ENCODE results near the gene FOXP1.

FOXP1 gene

GRCh38 chr3:71136276-71136675 is 447.3 kb downstream of the FOXP1 start:
- Histone ChIP-seq H3K27me3 (ENCODE audit: insufficient read depth, low read length) (no peaks in the 10 kb centered on the region), H3K79me1 (ENCODE audit: low read length) (no peaks in the 10 kb centered on the region), H2AFZ (ENCODE audit: insufficient read depth, low read length, poor library complexity) (no peak overlapping the region), H4K8ac (ENCODE audit: low read depth, low read length) (no peak overlapping the region), H3K18ac (ENCODE audit: low read length) (no peak overlapping the region), H3K4me1 (ENCODE audit: control insufficient read depth in 1 of 2, insufficient read depth in 2 of 2, low read length in 2 of 2) (peaks cover 0 to 5% of the 10 kb centered on the region in 2 experiments), H3K36me3 (ENCODE audit: control insufficient read depth in 1 of 2, insufficient read depth in 2 of 2, low read length in 2 of 2) (no peaks in the 10 kb centered on the region), H2BK5ac (ENCODE audit: low read depth, low read length, poor library complexity) (no peak overlapping the region), H3K27ac (ENCODE audit: low read depth, low read length) (no peak overlapping the region), H2BK120ac (ENCODE audit: insufficient read depth, low read length, poor library complexity) (no peak overlapping the region), H3K9ac (ENCODE audit: low read length) (no peak overlapping the region), H3K23ac (ENCODE audit: low read length) (no peak overlapping the region), H4K91ac (ENCODE audit: low read depth, low read length) (no peak overlapping the region), H3K4ac (ENCODE audit: low read depth, low read length) (no peak overlapping the region), H3K4me3 (ENCODE audit: low read depth, low read length) (no peak overlapping the region), H3K9me3 (ENCODE audit: insufficient read depth, low read depth, low read length) (no peaks in the 10 kb centered on the region), H2AK5ac (ENCODE audit: low read length) (no peak overlapping the region), H3K14ac (ENCODE audit: low read length) (no peak overlapping the region), H2BK12ac (ENCODE audit: low read length) (no peak overlapping the region), H3K4me2 (ENCODE audit: low read length) (no peak overlapping the region), H3K79me2 (ENCODE audit: control insufficient read depth, insufficient read depth, low read length, poor library complexity) (no peaks in the 10 kb centered on the region), H4K12ac (ENCODE audit: low read depth, low read length) (no peak overlapping the region)
- DNase-seq, result no peak
- no CpG with 5 or more reads among the region's 2 CpGs for WGBS (ENCODE audit: extremely low coverage, insufficient coverage, insufficient read length)

- Histone ChIP-seq H4K12ac (ENCODE audit: low read depth, low read length) (no peak overlapping the region), H3K9me3 (ENCODE audit: insufficient read depth, low read depth, low read length) (no peaks in the 10 kb centered on the region), H3K9ac (ENCODE audit: low read length) (no peak overlapping the region), H2BK12ac (ENCODE audit: low read length) (no peak overlapping the region), H3K14ac (ENCODE audit: low read length) (no peak overlapping the region), H3K36me3 (ENCODE audit: control insufficient read depth in 1 of 2, insufficient read depth in 2 of 2, low read length in 2 of 2) (no peaks in the 10 kb centered on the region), H3K23ac (ENCODE audit: low read length) (no peak overlapping the region), H3K27ac (ENCODE audit: low read depth, low read length) (no peak overlapping the region), H2BK5ac (ENCODE audit: low read depth, low read length, poor library complexity) (no peak overlapping the region), H3K4me2 (ENCODE audit: low read length) (no peak overlapping the region), H3K4ac (ENCODE audit: low read depth, low read length) (no peak overlapping the region), H2AFZ (ENCODE audit: insufficient read depth, low read length, poor library complexity) (no peak overlapping the region), H3K27me3 (ENCODE audit: insufficient read depth, low read length) (no peaks in the 10 kb centered on the region), H3K18ac (ENCODE audit: low read length) (no peak overlapping the region), H3K79me1 (ENCODE audit: low read length) (no peaks in the 10 kb centered on the region), H3K4me1 (ENCODE audit: control insufficient read depth in 1 of 2, insufficient read depth in 2 of 2, low read length in 2 of 2) (peaks cover 0 to 5% of the 10 kb centered on the region in 2 experiments), H2BK120ac (ENCODE audit: insufficient read depth, low read length, poor library complexity) (no peak overlapping the region), H2AK5ac (ENCODE audit: low read length) (no peak overlapping the region), H3K4me3 (ENCODE audit: low read depth, low read length) (no peak overlapping the region), H4K91ac (ENCODE audit: low read depth, low read length) (no peak overlapping the region), H4K8ac (ENCODE audit: low read depth, low read length) (no peak overlapping the region), H3K79me2 (ENCODE audit: control insufficient read depth, insufficient read depth, low read length, poor library complexity) (no peaks in the 10 kb centered on the region)
- no CpG with 5 or more reads among the region's 8 CpGs for WGBS (ENCODE audit: extremely low coverage, insufficient coverage, insufficient read length)
- no peak for DNase-seq
These were observed 448.0 kb downstream of the FOXP1 start for GRCh38 chr3:71135373-71136088.

GRCh38 chr3:71134521-71134920 is 449.0 kb downstream of the FOXP1 start:
- no peaks in the 10 kb centered on the region for H3K36me3 ChIP-seq (ENCODE audit: control insufficient read depth in 1 of 2, insufficient read depth in 2 of 2, low read length in 2 of 2)
- no peak overlapping the region for H4K8ac ChIP-seq (ENCODE audit: low read depth, low read length)
- H3K79me1 ChIP-seq (ENCODE audit: low read length), result no peaks in the 10 kb centered on the region
- peaks cover 3 to 8% of the 10 kb centered on the region in 2 experiments for H3K4me1 ChIP-seq (ENCODE audit: control insufficient read depth in 1 of 2, insufficient read depth in 2 of 2, low read length in 2 of 2)
- H2BK5ac ChIP-seq (ENCODE audit: low read depth, low read length, poor library complexity), result no peak overlapping the region
- H3K14ac ChIP-seq (ENCODE audit: low read length), result no peak overlapping the region
- no peaks in the 10 kb centered on the region for H3K9me3 ChIP-seq (ENCODE audit: insufficient read depth, low read depth, low read length)
- no peak overlapping the region for H3K4ac ChIP-seq (ENCODE audit: low read depth, low read length)
- H2AFZ ChIP-seq (ENCODE audit: insufficient read depth, low read length, poor library complexity), result no peak overlapping the region
- no peak for DNase-seq
- H3K79me2 ChIP-seq (ENCODE audit: control insufficient read depth, insufficient read depth, low read length, poor library complexity), result no peaks in the 10 kb centered on the region
- no peak overlapping the region for H3K9ac ChIP-seq (ENCODE audit: low read length)
- no peak overlapping the region for H3K18ac ChIP-seq (ENCODE audit: low read length)
- H2BK12ac ChIP-seq (ENCODE audit: low read length), result no peak overlapping the region
- H3K4me3 ChIP-seq (ENCODE audit: low read depth, low read length), result no peak overlapping the region
- H3K23ac ChIP-seq (ENCODE audit: low read length), result no peak overlapping the region
- no peaks in the 10 kb centered on the region for H3K27me3 ChIP-seq (ENCODE audit: insufficient read depth, low read length)
- H2BK120ac ChIP-seq (ENCODE audit: insufficient read depth, low read length, poor library complexity), result no peak overlapping the region
- no peak overlapping the region for H4K91ac ChIP-seq (ENCODE audit: low read depth, low read length)
- H2AK5ac ChIP-seq (ENCODE audit: low read length), result no peak overlapping the region
- WGBS (ENCODE audit: extremely low coverage, insufficient coverage, insufficient read length), result no CpG with 5 or more reads among the region's 2 CpGs
- no peak overlapping the region for H3K4me2 ChIP-seq (ENCODE audit: low read length)
- no peak overlapping the region for H4K12ac ChIP-seq (ENCODE audit: low read depth, low read length)
- no peak overlapping the region for H3K27ac ChIP-seq (ENCODE audit: low read depth, low read length)

- Histone ChIP-seq H2BK12ac (ENCODE audit: low read length) (no peak overlapping the region), H3K27me3 (ENCODE audit: insufficient read depth, low read length) (no peaks in the 10 kb centered on the region), H4K91ac (ENCODE audit: low read depth, low read length) (no peak overlapping the region), H3K4me3 (ENCODE audit: low read depth, low read length) (no peak overlapping the region), H3K18ac (ENCODE audit: low read length) (no peak overlapping the region), H3K4me2 (ENCODE audit: low read length) (no peak overlapping the region), H4K12ac (ENCODE audit: low read depth, low read length) (no peak overlapping the region), H4K8ac (ENCODE audit: low read depth, low read length) (no peak overlapping the region), H3K9me3 (ENCODE audit: insufficient read depth, low read depth, low read length) (no peaks in the 10 kb centered on the region), H2AFZ (ENCODE audit: insufficient read depth, low read length, poor library complexity) (no peak overlapping the region), H3K4ac (ENCODE audit: low read depth, low read length) (no peak overlapping the region), H2AK5ac (ENCODE audit: low read length) (no peak overlapping the region), H3K27ac (ENCODE audit: low read depth, low read length) (no peak overlapping the region), H3K79me1 (ENCODE audit: low read length) (no peaks in the 10 kb centered on the region), H3K4me1 (ENCODE audit: control insufficient read depth in 1 of 2, insufficient read depth in 2 of 2, low read length in 2 of 2) (peaks cover 3 to 8% of the 10 kb centered on the region in 2 experiments), H3K9ac (ENCODE audit: low read length) (no peak overlapping the region), H3K23ac (ENCODE audit: low read length) (no peak overlapping the region), H3K36me3 (ENCODE audit: control insufficient read depth in 1 of 2, insufficient read depth in 2 of 2, low read length in 2 of 2) (no peaks in the 10 kb centered on the region), H3K14ac (ENCODE audit: low read length) (no peak overlapping the region), H3K79me2 (ENCODE audit: control insufficient read depth, insufficient read depth, low read length, poor library complexity) (no peaks in the 10 kb centered on the region), H2BK120ac (ENCODE audit: insufficient read depth, low read length, poor library complexity) (no peak overlapping the region), H2BK5ac (ENCODE audit: low read depth, low read length, poor library complexity) (no peak overlapping the region)
- WGBS (ENCODE audit: extremely low coverage, insufficient coverage, insufficient read length), result no CpG with 5 or more reads among the region's 4 CpGs
- no peak for DNase-seq
These were observed 449.7 kb downstream of the FOXP1 start for GRCh38 chr3:71133865-71134264.

All from trophoblast cell (in vitro differentiated cells and primary cell).